ENCODE measurements around the gene VTI1A. TPM values are rescaled to one million over a fixed set of nuclear protein-coding genes. Genes with fewer than 3 reads are reported as not detected.

The VTI1A gene
- total and polyA plus RNA-seq, 2 experiments from 2014 or later: 20.4 to 39.8 TPM

DNA sequence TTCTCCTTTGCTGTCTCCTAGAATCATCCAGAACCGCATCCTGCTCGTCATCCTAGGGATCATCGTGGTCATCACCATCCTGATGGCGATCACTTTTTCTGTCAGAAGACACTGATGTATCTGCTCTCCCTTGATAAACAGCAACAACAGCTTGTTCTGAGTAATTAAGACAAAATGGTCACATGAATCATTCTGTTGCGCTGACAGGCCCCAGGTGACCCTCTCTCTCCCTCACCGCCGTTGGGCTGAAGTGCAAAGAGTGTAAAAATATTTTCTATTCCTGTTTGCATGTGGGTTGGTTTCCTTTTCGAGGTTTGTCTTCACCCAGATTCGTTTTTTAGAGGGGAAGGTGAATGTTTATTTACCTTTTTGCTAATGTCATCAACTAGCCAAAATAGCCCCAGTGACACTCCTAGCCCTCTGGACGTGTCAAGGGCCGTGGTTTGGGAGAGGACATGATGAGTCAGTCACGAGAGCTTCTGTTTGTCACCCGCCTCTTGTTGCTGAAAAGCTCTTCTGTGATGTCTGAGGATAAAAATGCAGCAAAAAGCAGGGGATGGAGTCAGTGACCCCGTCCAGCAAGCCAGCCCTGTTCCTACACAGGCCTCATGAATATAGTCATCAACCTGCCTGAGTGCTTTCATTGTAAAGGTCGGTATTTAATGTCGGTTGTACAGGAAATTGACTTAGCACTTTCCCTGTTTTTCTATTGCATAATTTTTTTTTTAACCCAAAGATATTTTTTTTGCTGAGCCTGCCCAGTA is 368.4 kb downstream of the VTI1A start:
- Histone ChIP-seq H3K27me3 (no peaks in the 10 kb centered on the region), H2AFZ (no peak overlapping the region), H3K79me2 (no peaks in the 10 kb centered on the region), H3K9me3 (ENCODE audit: low read depth) (no peaks in the 10 kb centered on the region), H3K4me2 (no peak overlapping the region), H4K20me1 (ENCODE audit: insufficient read depth, poor library complexity, severe bottlenecking) (no peaks in the 10 kb centered on the region), H3K27ac (no peak overlapping the region), H3K4me3 (no peak overlapping the region), H3K9me2 (replicated peaks; ENCODE audit: insufficient read depth) (no peaks in the 10 kb centered on the region), H3K4me1 (ENCODE audit: insufficient read depth) (peaks cover 23% of the 10 kb centered on the region), H3K36me3 (replicated peaks; ENCODE audit: insufficient read depth, low read depth) (no peaks in the 10 kb centered on the region)
- TF ChIP-seq EZH2phosphoT487 (IDR thresholded peaks at IDR 0.05; ENCODE audit: low read depth, severe bottlenecking, unreplicated experiment): no peak
- TF ChIP-seq, protein P1, sequence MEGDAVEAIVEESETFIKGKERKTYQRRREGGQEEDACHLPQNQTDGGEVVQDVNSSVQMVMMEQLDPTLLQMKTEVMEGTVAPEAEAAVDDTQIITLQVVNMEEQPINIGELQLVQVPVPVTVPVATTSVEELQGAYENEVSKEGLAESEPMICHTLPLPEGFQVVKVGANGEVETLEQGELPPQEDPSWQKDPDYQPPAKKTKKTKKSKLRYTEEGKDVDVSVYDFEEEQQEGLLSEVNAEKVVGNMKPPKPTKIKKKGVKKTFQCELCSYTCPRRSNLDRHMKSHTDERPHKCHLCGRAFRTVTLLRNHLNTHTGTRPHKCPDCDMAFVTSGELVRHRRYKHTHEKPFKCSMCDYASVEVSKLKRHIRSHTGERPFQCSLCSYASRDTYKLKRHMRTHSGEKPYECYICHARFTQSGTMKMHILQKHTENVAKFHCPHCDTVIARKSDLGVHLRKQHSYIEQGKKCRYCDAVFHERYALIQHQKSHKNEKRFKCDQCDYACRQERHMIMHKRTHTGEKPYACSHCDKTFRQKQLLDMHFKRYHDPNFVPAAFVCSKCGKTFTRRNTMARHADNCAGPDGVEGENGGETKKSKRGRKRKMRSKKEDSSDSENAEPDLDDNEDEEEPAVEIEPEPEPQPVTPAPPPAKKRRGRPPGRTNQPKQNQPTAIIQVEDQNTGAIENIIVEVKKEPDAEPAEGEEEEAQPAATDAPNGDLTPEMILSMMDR (IDR thresholded peaks at IDR 0.05; ENCODE audit: poor library complexity): no peak
- TF ChIP-seq EZH2 (IDR thresholded peaks at IDR 0.05; ENCODE audit: borderline replicate concordance): no peak
- DNase-seq (ENCODE audit: low spot score): peak; percentile 23
- WGBS (ENCODE audit: low lambda C conversion rate, missing lambda C conversion rate): 72% methylated on average over 16 of the region's 16 CpGs

DNA sequence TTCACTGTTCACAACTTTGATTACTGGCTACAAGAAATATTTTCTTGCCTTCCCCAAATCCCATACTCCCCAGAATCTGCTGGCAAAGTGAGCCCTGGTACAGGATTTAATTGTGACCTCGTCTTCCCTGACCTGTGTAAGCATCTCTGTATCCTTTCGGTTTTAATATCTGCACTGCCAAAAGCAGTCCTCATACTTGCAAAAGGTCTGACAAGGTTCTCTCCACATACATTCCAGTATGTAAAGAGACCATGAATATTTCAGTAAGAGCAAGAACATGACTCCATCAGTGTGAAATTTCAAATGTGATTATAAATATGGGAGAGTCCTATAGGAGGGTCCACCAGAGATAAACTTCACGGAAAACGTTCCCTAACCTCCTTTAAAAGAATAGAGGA is 369.0 kb downstream of the VTI1A start:
- Histone ChIP-seq H4K20me1 (ENCODE audit: insufficient read depth, poor library complexity, severe bottlenecking) (no peaks in the 10 kb centered on the region), H3K27me3 (no peaks in the 10 kb centered on the region), H3K27ac (no peak overlapping the region), H3K4me1 (ENCODE audit: insufficient read depth) (peaks cover 18% of the 10 kb centered on the region), H3K36me3 (replicated peaks; ENCODE audit: insufficient read depth, low read depth) (no peaks in the 10 kb centered on the region), H3K9me2 (replicated peaks; ENCODE audit: insufficient read depth) (no peaks in the 10 kb centered on the region), H2AFZ (no peak overlapping the region), H3K9me3 (ENCODE audit: low read depth) (no peaks in the 10 kb centered on the region), H3K4me2 (no peak overlapping the region), H3K79me2 (no peaks in the 10 kb centered on the region), H3K4me3 (no peak overlapping the region)
- DNase-seq (ENCODE audit: low spot score): no peak
- TF ChIP-seq EZH2 (IDR thresholded peaks at IDR 0.05; ENCODE audit: borderline replicate concordance): no peak
- no peak for TF ChIP-seq EZH2phosphoT487 (IDR thresholded peaks at IDR 0.05; ENCODE audit: low read depth, severe bottlenecking, unreplicated experiment)
- TF ChIP-seq, protein P1 (IDR thresholded peaks at IDR 0.05; ENCODE audit: poor library complexity): no peak
- WGBS (ENCODE audit: low lambda C conversion rate, missing lambda C conversion rate): 92% methylated on average over 4 of the region's 4 CpGs

DNA sequence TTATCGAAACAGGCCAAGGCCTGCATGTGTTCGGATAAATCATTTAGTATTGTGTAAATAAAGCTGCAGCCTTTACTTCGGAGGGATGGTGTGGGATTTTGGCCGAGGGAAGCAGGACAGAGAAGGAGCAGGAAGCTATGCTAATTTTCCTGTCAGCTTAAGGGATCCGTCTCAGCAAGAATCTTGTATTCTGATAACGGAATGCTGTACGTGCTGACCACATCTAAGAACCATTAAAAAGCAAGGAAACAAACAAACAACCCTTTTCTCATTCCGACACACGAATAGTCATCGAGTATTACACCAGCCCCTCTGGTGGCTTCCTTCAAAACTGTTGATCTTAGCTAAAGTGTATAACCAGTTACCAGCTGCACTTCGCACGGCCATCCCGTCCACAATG is 369.9 kb downstream of the VTI1A start:
- no peak overlapping the region for H3K4me3 ChIP-seq
- H2AFZ ChIP-seq: no peak overlapping the region
- DNase-seq (ENCODE audit: low spot score): no peak
- H3K27ac ChIP-seq: no peak overlapping the region
- TF ChIP-seq EZH2 (IDR thresholded peaks at IDR 0.05; ENCODE audit: borderline replicate concordance) (no peak), EZH2phosphoT487 (IDR thresholded peaks at IDR 0.05; ENCODE audit: low read depth, severe bottlenecking, unreplicated experiment) (no peak)
- TF ChIP-seq, protein P1 (IDR thresholded peaks at IDR 0.05; ENCODE audit: poor library complexity): no peak
- WGBS (ENCODE audit: low lambda C conversion rate, missing lambda C conversion rate): 71% methylated on average over 13 of the region's 13 CpGs
- H3K27me3 ChIP-seq: no peaks in the 10 kb centered on the region
- peaks cover 14% of the 10 kb centered on the region for H3K4me1 ChIP-seq (ENCODE audit: insufficient read depth)
- H3K9me2 ChIP-seq (replicated peaks; ENCODE audit: insufficient read depth): no peaks in the 10 kb centered on the region
- H3K36me3 ChIP-seq (replicated peaks; ENCODE audit: insufficient read depth, low read depth): no peaks in the 10 kb centered on the region
- H3K79me2 ChIP-seq: no peaks in the 10 kb centered on the region
- no peaks in the 10 kb centered on the region for H3K9me3 ChIP-seq (ENCODE audit: low read depth)
- H3K4me2 ChIP-seq: no peak overlapping the region
- H4K20me1 ChIP-seq (ENCODE audit: insufficient read depth, poor library complexity, severe bottlenecking): no peaks in the 10 kb centered on the region
